Measurements from ENCODE around the gene NTN4.
"Not testable (repeated sequence)": the region's sequence is repeated elsewhere in the genome, so short reads cannot be mapped to it uniquely, and the experiment has no call there.

NTN4 gene

GRCh38 chr12:95796225-95796981 is 5.8 kb upstream of the NTN4 start:
- no peak for DNase-seq (ENCODE audit: low spot score)

GRCh38 chr12:95790917-95791849 is 619 bp upstream of the NTN4 start:
- DNase-seq (ENCODE audit: low spot score), result no peak

DNA sequence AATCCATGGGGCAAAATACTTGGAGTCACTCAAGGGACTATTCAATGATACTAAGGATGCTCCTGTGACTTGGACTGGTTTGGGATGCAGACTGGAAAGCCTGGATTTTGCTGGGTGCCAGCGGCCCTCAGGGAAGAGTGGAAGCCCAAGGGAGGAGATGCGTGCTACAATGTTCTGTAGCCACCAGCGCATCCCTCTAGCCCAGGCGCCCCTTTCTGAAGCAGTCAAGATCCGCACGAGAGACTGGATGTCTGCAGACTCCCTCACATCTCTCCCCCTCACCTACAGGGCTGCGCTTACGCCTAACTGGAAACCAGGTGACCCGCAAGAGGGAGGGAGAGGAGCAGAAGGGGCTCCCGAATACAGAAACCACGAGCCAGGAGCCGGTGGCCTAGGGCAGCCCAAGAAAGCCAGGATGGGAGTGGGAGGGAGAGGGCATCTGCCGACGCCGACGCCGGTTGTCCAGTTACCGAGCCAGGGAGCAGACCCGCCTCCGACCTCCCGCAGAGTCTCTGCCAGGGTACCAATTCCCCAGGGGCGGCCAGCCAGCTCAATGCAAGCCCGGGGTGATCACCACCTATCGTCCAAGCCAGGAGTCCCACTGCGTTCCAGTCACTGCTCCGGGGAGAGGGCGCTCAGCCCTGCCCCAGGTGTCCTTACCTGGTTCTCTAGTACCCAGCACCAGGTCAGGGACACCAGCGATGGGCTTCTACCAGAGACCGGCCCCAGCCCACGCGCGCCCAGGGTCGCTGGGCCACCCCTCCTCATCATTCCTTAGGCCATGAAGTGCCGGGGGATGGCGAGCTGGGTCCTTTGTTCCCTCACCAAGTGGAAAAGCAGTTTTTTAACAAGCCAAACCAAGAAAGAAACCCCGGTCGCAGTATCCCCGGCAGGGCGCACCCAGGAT is 1.2 kb downstream of the NTN4 start:
- DNase-seq (ENCODE audit: low spot score), result no peak

DNA sequence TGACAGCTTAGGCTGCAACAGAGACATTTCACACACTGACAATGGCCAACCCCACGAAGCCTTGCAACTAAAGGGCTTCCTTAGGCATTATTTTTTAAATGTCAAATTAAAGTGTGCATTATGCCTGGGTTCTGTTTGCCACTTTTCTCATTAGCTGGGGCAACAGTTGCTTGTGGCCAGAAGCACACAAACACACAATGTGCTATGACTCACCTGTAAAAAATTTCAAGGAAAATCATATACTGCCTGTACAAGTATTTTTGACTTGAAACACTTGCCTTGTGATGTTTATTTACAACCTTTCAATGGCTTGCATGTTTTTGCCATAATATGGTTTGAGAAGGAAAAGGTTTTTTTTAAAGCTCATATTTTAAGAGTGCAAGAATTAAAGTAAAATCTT is 1.9 kb downstream of the NTN4 start:
- DNase-seq (ENCODE audit: low spot score), result no peak

- no peak for DNase-seq (ENCODE audit: low spot score)
Observed at GRCh38 chr12:95787274-95787818, 3.2 kb downstream of the NTN4 start.

- DNase-seq (ENCODE audit: low spot score), result no peak
Observed at GRCh38 chr12:95784915-95785314, 5.6 kb downstream of the NTN4 start.

GRCh38 chr12:95784286-95784685 is 6.3 kb downstream of the NTN4 start:
- DNase-seq (ENCODE audit: low spot score), result no peak

GRCh38 chr12:95775466-95775865 is 15.1 kb downstream of the NTN4 start:
- not testable (repeated sequence) for DNase-seq (ENCODE audit: low spot score)

DNA sequence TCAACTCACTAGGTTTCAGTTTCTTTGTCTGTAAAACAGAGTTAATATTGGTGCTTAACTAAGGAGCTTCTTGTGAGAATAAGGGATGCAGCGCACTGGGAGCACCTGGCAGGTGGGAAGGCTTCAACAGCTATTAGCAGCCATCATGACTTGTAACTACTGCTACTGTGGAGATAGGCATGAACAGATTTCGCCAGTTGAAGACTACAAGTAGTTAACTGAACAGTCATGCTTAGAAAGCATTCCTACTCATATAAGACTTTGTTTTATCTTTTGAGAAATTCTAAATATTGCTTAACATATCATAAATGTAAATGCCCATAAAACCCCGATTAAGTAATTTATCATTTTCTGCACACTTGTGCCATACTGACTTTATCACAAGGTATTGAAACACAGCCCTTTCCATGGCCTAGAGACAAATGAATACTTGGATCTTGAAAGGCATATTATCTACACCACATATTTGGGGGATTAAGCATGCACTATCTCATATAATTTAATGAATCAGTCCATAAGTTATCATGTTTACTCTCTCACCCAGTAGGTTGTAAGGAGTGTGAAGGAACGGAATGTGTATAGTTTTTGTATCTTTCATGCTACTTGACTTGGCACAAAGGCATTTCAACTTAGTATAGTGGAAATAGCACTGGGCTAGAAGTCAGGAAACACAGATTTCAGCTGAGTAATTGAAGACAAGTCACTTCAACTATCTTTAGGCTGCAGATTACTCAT is 16.1 kb downstream of the NTN4 start:
- DNase-seq (ENCODE audit: low spot score), result no peak

DNA sequence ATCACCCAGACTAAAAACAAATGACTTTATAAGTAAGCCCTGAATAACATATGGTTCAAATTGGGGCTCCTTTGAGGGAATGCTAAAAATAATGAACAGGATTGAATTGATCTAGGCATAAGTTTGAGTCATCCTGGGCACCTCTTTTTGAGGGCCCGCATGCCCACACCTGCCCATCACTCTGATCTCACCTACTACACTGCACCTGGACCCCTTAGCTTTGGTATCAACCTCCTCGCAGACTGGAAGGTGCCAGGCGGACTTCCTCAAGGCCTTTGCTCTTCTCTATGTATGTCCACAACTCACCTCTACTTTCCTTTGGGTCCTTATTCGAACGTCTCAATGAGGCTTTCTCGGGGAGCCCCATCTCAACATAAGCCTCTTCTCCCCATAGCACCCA is 17.2 kb downstream of the NTN4 start:
- DNase-seq (ENCODE audit: low spot score), result no peak

GRCh38 chr12:95767703-95768102 is 22.9 kb downstream of the NTN4 start:
- no peak for DNase-seq (ENCODE audit: low spot score)

GRCh38 chr12:95766356-95767019 is 24.1 kb downstream of the NTN4 start:
- no peak for DNase-seq (ENCODE audit: low spot score)

DNA sequence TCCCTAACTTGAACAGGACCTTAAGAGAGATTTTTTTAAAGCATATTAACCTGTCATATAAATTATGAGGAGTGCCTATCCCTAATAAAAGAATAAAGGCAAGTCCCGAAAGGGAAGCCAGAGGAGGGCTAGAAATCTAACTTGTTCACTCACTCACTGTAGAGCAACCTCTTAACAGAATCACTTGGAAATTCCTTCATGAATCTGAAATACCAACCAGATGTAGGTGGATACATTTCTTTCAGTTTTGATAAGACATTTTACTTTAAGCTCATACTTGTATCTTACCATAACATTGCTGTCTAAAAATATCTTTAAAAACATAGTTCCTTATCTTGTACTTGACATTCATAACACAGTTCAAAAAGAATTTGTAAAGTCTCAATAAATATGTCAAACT is 25.7 kb downstream of the NTN4 start:
- DNase-seq (ENCODE audit: low spot score), result no peak

DNA sequence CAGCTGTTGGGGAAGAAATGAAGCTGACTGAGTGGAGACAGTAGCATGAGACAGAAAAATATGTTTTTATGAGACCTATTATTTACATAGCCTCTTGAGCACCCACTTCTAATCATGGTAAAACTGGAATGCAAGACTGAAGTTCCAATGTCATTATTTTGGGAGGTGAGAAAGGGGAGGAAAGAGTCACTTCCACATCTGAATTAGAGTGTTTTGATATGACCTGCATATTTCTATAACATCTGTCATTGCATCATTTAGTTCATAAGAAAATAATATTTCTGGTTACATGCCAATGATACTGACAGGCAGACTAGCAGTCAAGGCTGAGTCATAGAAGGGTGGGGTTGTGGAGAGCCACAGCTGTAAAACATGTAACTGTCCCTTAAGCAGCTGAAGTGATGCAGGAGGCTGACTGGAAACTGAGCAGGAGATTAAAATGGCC is 26.7 kb downstream of the NTN4 start:
- no peak for DNase-seq (ENCODE audit: low spot score)

DNA sequence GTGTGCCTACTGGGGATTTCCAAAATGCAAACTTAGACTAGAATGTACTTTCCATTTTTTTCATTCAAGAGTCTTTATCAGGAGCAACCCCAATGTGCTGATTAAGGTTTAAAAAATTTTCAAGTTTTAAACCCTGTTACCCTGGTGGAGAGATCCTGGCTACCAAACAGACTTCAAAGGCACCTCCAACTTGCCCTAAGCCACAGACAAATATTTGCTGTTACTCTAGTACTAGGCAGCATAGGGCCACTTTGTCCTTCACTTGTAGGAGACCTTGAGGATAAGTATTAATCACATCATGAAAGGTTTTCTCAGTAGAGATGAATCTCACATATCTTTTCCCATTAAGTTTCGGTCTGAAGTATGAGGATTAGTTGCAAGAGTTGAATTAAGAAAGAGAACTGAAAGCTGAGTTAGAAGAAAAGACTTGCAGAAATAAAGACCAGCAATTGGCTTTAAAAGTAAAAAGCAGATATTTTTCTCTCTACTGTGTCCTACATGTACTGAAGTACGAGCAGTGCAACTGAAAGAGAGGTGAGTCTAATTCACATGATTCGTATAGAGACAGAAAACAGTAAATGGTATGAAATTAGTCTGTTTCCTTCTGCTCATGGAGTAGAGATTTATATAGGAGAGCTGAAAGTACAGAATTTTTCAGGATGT is 28.3 kb downstream of the NTN4 start:
- no peak for DNase-seq (ENCODE audit: low spot score)

- DNase-seq (ENCODE audit: low spot score), result no peak
Observed at GRCh38 chr12:95760371-95760770, 30.2 kb downstream of the NTN4 start.

DNA sequence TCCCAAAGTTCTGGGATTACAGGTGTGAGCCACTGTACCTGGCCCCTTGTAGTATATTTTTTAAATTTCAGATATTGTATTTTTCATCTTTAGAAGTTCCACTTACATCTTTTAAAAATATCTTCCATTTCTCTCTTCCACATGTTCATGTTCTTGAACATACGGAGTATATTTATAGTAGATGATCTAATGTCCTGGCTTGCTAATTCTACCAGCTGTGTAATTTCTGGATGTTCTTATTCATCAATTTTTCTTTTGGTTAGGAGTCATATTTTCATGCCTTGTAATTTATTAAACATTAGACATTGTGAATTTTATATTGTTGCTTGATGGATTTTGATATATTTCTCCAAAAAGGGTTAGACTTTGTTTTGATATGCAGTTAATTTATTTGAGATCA is 30.8 kb downstream of the NTN4 start:
- DNase-seq (ENCODE audit: low spot score), result no peak

- no peak for DNase-seq (ENCODE audit: low spot score)
Observed at GRCh38 chr12:95759039-95759438, 31.5 kb downstream of the NTN4 start.

GRCh38 chr12:95756362-95756761 is 34.2 kb downstream of the NTN4 start:
- DNase-seq (ENCODE audit: low spot score), result no peak

DNA sequence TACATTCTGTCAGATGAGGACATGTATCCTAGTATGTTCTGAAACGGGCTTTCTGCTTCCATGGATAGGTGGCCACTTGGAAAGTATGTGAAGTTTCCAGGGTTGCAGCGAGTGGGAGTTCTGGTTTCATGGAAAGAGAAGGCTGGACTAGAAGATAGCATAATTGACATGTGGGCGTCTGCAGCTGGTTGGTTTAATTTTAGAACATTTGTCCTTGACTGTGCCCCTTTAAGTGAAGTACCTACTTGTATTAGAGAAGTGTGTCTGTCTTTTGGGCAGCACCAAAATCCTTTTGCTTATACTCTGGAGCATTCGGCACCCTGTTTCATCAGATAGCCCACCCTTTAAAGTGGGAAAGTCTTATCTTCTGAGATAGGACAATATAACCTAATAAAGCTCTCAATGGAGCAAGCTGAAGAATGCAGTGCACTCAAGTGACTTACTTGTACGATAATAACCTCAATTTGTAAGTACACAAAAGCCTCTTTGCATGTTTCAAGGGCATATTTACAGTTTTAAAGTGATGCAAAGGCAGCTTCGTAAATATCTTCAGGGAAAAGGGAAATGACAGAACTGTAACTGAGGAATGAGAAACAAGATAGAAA is 35.2 kb downstream of the NTN4 start:
- no peak for DNase-seq (ENCODE audit: low spot score)

All from CD4-positive, alpha-beta T cell treated with Interleukin-2 at 100 ng/mL for 4 hours (primary cell).